Measurements from ENCODE around the gene KIAA2012.

KIAA2012 gene

DNA sequence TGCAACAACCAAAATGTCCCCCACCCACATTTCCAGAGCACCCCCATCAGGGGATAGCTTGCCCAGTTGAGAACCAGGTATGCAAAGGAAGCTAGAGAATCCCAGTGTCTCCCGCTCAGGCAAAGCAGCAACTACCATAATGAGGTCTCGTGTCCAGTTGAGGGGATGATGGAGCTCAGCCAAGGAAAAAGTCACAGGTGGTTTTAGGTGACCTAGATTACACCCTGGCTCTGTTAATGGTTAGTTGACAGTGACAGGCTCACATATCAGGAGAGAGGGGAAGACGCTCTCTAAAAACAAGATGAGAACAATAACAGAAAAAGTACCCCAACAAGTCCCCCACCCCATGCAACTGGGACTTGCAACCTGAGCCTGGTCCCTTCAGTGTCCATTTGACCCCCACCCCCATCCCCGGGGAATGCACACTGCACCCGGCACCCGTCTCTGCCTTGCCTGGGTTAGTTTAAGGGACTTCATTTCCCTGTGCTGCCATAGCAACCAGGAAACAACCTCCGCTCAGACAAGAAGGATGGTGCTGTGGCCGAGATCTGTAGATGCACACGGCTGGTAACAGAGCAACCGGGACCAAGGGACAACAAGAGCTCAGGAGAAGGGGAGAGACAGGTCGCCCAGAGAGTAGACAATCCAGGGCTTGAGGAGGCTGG is at the start of gene KIAA2012:
KIAA2012 (plus strand) TSS at position 519 of the 665 bp plus-strand sequence. CDS start 373 bp downstream, outside the sequence.
- DNase-seq, result no peak

DNA sequence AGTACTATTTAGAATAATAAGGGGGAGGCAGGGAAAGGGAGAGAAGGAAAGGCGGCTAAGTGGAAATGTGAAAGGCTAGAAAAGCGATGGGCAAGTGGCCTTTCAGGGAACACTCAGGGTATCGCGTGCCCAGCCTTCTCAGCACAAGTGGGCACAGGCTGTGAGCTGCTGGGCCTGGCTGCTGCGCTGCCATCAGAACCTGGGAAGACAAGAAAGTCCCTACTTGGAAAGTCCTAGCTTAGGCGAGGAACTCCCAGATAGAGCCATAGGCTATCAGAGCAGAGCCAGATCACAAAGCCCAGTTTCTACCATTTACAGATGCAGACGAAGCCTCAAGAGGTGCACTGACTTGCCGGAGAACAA is 49.2 kb upstream of the KIAA2012 start:
- no peak for DNase-seq

DNA sequence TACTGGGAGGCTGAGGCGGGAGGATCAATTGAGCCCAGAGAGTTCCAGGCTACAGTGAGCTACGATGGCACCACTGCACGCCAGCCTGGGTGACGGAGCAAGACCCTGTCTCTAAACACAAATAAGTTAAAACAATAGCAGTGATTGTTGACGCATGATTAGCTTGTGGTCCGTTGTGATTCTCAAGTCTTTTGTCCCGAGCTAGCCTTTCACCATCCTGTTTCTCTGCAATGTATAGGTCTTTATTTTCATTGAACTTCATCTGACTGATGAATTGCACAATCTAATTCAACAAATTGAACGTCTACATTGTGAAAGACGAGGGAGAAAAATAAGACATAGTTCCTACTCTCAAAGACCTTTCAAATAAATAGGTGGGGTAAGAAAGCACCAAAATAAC is 48.2 kb upstream of the KIAA2012 start:
- no peak for DNase-seq

DNA sequence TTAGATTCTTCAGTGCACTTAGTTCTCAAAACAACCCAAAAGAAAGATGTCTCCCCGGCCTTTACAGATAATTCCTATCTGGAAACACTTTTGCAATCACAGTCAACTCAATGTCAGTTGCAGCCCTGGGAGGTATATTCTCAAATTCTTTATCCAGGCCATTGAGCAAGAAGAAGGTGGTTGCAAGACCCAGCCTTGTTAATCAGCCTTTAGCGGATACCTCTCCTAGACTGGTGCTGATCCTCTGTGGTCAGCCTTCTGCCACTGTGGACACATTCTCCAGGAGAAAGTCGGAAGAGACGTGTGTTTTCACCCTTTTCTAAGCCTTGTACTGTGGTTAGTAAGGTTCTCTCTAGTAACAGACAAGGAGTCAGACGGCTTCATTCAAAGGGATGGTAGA is 47.2 kb upstream of the KIAA2012 start:
- no peak for DNase-seq

DNA sequence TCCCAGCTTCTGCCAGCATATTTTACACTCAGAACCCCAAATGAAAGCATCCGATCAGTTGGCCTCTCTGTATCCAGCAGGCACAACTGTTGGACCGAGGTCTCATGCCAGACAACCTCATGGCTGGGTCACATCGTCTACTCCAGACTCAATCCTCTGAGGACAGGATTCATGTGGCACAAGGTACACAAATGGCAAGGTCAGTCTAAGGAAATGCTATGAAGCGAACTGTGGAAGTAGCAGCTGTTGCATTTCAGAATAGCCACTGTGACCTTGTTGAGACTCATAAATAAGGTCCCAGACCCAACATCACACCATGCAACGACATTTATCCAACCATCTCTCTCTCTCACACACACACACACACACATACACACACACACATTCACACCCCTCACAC is 46.5 kb upstream of the KIAA2012 start:
- DNase-seq, result no peak

DNA sequence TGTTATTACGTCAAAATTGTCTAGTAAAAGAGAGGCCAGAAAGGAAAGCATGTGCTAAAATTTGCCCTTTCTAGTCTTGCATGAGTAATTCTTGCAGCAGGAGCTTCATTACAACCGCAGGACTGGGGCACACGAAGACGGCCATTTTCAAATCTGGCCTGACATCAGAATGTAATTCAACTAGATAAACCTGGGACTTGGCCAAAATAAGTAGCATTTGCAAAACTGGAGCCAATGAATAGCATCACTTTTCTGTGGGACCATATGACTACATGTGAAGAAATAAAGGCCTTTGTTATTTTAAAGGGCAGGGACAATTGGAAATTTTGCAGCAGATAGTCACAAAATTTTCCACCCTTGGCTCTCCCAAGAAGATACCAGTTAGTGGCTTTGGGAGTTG is 42.4 kb upstream of the KIAA2012 start:
- no peak for DNase-seq

DNA sequence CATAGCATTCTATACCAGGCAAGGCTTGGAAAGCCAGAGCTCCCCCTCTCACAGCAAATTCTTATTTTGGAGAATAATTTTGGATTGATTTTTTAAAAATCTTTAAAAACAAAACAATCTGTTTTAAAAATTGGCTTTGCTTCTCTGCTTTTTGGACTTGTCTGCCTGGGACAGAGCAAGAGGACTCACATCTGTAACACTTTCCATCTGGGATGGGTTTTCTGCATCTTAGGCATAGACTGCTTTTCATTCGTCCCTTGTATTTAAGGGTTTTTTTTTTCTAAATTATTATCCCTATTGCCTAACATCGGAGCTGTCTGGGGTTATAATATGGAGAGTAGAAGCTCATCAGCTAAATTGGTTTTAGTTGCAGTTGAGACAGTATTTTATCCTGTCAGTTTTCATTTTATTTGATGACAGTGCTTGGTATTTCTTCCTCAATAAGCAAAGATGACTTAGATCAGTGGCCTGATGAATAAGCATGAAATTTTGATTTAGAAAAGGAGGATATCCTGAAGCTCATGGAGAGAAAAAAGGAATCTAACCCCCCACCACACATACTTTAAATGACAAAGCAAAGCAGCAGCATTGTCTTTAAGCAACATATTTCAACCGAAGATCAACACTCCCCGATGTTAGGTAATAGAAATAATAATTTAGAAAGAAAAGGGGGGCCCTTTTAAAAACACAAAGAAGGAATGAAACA is 41.7 kb upstream of the KIAA2012 start:
- DNase-seq, result no peak

DNA sequence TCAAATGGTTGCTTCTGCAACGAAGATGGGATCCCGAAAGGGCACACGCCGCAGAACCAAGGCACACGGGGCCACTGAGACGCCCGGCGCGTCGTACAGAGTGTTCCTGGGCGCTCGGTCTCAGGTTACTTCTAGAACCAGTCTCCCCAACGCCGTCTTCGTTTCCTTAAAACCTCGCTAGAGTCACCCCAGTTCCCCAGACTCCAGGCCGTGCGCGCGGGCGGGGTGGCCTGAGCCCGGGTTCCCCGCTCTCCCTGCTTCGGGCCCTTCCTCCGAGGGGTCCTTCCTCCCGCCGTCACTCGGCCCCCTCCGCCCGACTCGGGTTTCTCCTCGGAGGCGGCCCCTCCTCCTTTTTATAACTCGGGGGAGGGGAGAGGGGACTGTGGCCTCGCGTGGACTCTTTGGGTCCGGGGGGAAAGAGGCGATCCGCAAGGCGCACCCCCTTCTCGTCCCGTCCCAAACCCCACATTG is 40.2 kb upstream of the KIAA2012 start:
- DNase-seq, result peak in 1 of 4 experiments; percentile 48

DNA sequence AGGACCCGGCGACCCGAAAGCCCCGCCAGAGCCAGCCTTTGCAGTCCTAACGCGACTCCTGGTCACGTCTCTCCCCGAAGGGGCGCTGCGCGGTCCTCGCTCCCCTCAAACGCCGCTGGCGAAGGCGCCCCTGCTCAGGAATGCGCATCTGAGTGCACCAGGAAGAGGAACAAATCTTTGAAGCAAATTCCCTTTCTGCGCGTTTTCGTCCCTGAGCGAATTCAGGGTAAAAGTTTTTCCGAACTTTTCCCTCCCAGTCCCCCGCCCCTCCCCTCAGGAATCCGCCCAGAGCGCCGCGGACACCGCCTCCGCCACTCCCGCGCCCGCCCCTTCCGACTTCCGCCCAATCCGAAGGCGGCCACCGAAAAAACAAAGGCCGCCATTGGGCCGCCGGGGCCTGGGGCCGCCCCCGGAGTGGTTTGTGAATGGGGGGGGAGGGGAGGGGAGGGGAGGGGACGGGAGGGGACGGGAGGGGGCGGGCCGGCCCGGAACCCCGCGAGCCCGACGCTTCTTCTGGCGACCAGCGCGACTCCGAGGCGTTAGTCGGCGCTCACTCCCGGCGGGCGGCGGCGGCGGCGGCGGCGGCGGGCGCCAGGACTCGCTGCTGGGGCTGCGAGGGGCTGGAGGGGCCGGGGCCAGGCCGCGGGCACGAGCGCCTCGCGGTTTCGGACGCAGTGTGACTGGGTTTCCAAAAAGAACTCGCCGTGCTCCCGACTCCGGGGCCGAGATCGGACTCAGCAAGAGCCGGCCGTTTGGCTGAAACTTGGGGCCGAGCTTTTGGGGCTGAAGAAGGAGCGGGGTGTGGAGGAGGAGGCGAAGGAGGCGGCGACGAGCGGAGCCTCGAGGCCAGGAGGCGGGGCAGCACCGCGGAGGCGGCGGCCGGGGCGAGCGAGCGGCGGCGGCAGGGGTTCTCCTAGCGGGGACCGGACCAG is 39.5 kb upstream of the KIAA2012 start, which contains the start of gene FZD7:
FZD7 (plus strand) TSS at position 539 of the 932 bp plus-strand sequence. CDS start 793 bp downstream, outside the sequence.
- peak; percentile 49 to 76 (median 56) for DNase-seq

DNA sequence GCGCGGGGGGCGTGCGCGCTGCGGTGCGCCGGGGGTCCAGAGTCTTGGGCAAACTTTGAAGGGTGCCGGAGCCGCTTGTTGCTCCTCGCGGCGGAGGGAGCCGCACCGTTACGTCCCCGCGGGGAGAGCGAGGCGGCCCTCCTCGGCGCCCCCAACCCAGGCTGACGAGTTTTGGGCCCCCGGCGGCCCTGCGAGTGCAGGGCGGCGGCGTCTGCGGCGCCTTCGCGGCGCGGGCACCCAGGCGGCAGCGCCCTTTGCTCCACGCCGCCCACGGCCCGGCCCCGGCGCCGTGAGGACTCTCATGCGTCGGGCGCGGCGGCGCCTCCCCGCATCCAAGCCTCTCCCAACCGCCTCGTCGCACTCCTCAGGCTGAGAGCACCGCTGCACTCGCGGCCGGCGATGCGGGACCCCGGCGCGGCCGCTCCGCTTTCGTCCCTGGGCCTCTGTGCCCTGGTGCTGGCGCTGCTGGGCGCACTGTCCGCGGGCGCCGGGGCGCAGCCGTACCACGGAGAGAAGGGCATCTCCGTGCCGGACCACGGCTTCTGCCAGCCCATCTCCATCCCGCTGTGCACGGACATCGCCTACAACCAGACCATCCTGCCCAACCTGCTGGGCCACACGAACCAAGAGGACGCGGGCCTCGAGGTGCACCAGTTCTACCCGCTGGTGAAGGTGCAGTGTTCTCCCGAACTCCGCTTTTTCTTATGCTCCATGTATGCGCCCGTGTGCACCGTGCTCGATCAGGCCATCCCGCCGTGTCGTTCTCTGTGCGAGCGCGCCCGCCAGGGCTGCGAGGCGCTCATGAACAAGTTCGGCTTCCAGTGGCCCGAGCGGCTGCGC is 38.6 kb upstream of the KIAA2012 start:
- peak in 1 of 4 experiments; percentile 9 for DNase-seq

DNA sequence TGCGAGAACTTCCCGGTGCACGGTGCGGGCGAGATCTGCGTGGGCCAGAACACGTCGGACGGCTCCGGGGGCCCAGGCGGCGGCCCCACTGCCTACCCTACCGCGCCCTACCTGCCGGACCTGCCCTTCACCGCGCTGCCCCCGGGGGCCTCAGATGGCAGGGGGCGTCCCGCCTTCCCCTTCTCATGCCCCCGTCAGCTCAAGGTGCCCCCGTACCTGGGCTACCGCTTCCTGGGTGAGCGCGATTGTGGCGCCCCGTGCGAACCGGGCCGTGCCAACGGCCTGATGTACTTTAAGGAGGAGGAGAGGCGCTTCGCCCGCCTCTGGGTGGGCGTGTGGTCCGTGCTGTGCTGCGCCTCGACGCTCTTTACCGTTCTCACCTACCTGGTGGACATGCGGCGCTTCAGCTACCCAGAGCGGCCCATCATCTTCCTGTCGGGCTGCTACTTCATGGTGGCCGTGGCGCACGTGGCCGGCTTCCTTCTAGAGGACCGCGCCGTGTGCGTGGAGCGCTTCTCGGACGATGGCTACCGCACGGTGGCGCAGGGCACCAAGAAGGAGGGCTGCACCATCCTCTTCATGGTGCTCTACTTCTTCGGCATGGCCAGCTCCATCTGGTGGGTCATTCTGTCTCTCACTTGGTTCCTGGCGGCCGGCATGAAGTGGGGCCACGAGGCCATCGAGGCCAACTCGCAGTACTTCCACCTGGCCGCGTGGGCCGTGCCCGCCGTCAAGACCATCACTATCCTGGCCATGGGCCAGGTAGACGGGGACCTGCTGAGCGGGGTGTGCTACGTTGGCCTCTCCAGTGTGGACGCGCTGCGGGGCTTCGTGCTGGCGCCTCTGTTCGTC is 37.7 kb upstream of the KIAA2012 start:
- DNase-seq, result peak in 1 of 4 experiments; percentile 15

DNA sequence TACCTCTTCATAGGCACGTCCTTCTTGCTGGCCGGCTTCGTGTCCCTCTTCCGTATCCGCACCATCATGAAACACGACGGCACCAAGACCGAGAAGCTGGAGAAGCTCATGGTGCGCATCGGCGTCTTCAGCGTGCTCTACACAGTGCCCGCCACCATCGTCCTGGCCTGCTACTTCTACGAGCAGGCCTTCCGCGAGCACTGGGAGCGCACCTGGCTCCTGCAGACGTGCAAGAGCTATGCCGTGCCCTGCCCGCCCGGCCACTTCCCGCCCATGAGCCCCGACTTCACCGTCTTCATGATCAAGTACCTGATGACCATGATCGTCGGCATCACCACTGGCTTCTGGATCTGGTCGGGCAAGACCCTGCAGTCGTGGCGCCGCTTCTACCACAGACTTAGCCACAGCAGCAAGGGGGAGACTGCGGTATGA is 37.1 kb upstream of the KIAA2012 start:
- no peak for DNase-seq

DNA sequence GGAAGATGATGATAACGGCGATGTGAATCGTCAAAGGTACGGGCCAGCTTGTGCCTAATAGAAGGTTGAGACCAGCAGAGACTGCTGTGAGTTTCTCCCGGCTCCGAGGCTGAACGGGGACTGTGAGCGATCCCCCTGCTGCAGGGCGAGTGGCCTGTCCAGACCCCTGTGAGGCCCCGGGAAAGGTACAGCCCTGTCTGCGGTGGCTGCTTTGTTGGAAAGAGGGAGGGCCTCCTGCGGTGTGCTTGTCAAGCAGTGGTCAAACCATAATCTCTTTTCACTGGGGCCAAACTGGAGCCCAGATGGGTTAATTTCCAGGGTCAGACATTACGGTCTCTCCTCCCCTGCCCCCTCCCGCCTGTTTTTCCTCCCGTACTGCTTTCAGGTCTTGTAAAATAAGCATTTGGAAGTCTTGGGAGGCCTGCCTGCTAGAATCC is 36.4 kb upstream of the KIAA2012 start:
- DNase-seq, result no peak

DNA sequence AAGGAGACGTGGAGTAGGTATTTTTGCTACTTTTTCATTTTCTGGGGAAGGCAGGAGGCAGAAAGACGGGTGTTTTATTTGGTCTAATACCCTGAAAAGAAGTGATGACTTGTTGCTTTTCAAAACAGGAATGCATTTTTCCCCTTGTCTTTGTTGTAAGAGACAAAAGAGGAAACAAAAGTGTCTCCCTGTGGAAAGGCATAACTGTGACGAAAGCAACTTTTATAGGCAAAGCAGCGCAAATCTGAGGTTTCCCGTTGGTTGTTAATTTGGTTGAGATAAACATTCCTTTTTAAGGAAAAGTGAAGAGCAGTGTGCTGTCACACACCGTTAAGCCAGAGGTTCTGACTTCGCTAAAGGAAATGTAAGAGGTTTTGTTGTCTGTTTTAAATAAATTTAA is 36.0 kb upstream of the KIAA2012 start:
- no peak for DNase-seq

DNA sequence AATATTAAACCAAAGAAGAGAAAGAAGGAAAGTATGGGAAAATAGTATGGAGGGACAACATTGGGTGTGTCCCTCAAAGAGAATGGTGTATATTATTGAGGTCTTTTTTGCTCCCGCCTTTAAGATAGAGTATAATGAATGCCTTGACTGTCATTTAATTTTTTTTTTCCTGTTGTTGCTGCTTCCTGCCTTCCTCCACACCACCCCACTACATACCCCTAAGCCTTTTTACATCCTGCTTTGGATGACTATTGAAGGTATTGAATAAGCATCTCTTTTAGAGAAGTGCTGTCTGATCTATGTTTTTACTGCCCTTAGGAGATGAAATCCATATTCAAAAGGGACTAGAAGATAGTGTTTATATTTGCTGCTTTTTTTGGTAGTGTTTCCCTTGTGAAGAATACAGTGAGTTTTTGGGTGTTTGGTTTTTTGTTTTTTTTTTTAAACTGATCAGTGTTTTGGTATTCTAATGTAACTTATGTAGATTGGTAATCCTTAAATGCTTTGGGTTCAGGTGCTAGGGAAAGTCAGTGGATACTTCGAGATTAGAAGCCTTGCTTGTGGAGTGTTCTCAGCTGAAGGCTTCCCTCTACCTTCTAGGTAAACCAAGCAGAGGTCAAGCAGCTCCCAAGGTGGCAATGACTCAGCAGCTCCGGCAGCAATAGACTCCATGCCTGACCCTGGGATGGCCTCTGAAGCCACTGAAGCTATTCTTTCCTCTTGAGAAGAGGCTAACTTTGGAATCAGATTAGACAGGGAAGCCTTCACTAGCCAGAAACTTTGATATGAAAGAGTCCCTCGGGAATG is 34.4 kb upstream of the KIAA2012 start:
- no peak for DNase-seq

DNA sequence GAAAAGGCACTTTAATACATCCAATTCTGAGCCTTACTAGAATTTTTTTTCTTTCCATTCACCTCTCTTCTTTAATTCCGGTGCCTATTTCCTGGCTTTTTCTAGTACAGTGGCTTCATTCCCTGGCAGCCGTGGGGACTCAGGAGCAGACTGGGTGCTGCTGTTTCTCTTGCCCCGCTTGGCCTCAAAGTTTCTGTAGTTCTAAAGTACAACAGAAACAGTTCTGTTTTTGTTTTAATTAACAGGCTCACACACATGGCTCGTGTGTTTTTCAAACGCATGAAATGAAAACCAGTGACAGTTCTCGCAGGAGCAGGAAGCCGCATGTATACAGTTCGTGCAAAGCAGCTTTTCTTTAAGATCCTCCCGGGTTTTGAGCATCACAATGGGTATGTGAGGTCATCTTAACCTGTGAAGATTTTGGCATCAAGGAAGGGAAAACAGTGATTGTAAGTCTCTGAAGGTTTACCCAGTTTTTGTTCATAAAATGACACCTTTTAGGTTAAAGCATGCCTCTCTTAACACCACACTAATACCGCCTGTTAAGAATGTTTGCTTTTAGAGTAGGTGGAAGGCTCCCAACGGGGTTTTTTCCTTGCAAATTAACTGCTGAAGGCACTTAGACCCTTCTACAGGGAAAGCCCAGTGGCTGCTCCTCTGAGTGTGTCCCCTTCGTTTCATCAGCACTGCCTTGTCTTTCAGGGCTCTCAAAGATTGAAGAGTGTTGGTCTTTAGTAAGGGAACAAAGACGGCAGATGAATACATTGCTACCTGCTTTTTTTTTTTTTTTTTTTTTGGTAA is 33.6 kb upstream of the KIAA2012 start:
- DNase-seq, result no peak

DNA sequence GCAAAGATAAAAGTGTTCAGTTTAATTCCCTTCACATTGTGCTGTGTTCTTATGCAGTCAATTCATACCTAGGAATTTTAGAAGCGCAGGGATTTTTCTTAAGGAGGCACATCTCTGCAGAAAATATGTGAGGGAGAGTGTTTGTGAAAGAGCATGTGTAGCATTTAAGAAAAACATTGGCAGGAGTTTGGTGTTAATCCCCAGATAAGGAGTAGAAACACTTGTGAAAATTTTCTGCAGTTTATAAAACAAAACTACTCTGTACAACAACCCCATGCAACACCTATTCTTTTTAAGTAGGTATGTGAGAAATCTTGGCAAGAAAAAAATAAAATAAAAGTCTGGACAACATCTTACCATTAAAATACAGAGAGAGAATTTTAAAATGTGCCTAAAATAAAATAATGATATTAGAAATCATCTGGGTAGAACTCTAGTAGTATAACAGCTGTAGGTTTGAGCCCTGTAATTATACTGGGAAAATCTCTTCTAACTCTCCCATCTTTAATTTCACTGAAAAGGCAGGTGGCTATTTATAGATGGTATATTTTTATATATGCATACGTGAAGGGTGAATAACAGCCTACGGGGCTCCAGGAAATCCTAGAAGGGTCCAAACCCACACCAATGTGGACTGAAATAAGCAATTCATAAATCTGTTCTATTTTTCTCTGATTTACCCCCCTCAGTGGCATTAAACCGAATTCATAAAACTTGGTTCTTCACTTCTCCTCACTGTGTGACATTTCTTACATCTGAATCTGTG is 32.8 kb upstream of the KIAA2012 start:
- no peak for DNase-seq

DNA sequence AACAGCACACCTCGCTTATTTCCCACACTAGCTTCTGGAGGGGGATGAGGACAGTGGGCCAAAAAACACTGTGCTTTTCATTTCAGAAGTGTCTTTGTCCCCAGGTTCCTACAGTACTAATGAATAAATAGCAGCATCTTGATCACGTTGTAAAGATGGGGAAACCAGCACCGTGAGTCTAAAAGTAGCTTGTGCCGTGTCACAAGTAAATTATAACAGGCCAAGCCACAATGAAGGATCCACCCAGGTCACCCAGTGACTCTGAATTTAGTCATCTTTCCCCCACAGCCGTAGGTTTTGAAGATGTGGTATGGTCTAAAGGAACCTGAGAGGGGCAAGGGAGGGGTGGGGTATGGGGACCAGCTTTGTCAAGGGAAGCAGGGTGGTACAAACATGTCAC is 30.6 kb upstream of the KIAA2012 start:
- DNase-seq, result no peak

DNA sequence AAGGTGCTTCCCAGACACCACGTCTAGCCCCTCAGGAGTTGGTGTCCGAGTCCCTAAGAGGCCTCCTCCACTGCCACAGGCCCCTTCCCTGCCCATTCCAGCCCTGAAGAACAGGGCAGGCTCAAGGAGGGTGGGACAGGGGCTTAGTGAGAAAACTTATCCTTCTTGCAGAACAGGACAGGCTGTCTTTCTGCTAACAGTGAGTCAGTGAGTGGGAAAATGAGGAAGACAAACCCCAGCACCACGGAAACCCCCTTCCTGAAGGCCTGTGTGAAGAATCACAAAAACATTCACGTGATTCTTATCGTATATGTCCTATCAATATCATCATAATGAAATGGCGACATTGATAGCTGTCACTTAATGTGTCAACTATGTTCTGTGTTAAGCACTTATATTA is 29.6 kb upstream of the KIAA2012 start:
- no peak for DNase-seq

Data from activated naive CD4-positive, alpha-beta T cell (primary cell).